HG02610 (cell line): ENCODE measurements around the gene YOD1.

Experiments
- ATAC-seq: cut with Tn5 transposase; IDR thresholded peaks from one replicate; pipeline ENCODE4 v1.9.1; 2021; ENCODE audit warnings: mild to moderate bottlenecking, moderate library complexity; ENCODE audit not compliant: unreplicated experiment

Gene YOD1

GRCh38 chr1:207013321-207014085 lies 37.5 kb downstream of the YOD1 start:
- ATAC-seq, result no peak

GRCh38 chr1:207010726-207011125 lies 40.3 kb downstream of the YOD1 start:
- ATAC-seq, result no peak

- ATAC-seq, result no peak
These were observed 41.1 kb downstream of the YOD1 start for GRCh38 chr1:207009945-207010344.

- no peak for ATAC-seq
These were observed 41.7 kb downstream of the YOD1 start for GRCh38 chr1:207009182-207009850.

- no peak for ATAC-seq
These were observed 43.5 kb downstream of the YOD1 start for GRCh38 chr1:207007352-207008033.

- ATAC-seq, result no peak
These were observed 44.1 kb downstream of the YOD1 start for GRCh38 chr1:207006914-207007313.

- no peak for ATAC-seq
These were observed 44.9 kb downstream of the YOD1 start for GRCh38 chr1:207006083-207006482.

- no peak for ATAC-seq
These were observed 45.8 kb downstream of the YOD1 start for GRCh38 chr1:207004931-207005830.

GRCh38 chr1:207003210-207003609 lies 47.8 kb downstream of the YOD1 start:
- no peak for ATAC-seq

GRCh38 chr1:207002724-207003146 lies 48.3 kb downstream of the YOD1 start:
- no peak for ATAC-seq

- no peak for ATAC-seq
These were observed 49.3 kb downstream of the YOD1 start for GRCh38 chr1:207001492-207002245.

- no peak for ATAC-seq
These were observed 50.2 kb downstream of the YOD1 start for GRCh38 chr1:207000651-207001291.

GRCh38 chr1:206998816-206999215 lies 52.2 kb downstream of the YOD1 start:
- ATAC-seq, result no peak
